NOMO-1 treated with DMSO at 0.1 percent for 48 hours (cell line): Measurements from ENCODE around the gene BMF.
"Not testable (repeated sequence)": the region's sequence is repeated elsewhere in the genome, so short reads cannot be mapped to it uniquely, and the experiment has no call there.

Experiments
- DNase-seq: peaks from one replicate; lab custom pipeline; 2025; ENCODE audit not compliant: unreplicated experiment; lab: John Stamatoyannopoulos, UW

BMF gene

DNA sequence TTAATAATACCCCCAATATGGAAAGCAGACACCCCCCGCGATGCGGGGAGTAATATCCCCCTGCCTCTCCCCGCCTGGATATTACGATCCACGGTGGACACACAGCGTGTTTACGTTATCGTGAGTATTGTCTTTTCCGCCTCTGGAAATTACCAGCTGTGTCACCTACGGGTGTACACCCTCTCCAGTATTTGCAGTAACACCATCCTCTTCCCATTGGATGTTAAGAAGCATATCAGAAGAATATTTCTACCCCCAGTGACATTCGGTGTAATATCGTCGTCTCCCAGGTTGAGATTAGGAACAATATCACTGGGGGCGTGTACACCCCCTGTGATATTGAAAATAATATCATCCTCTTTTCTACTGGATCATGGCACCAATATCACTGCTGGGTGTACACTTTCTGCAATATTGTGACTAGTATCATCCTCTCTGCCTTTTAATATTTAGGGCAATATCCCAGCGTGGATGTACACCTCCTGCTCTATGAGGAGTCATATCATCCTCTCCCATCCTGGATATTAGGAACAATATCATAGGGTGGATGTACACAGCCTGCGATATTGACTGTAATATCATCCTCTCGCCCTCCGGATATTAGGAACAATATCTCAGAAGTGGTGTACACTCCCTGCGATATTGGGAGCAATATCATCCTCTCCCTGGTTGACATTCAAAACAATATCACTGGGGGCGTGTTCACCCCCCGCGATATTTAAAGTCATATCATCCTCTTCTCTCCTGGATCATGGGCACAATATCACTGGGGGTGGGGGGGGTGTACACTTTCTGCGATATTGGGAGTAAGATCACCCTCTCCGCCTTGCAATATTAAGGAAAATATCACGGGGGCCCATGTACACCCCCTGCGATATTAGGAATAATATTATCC is 20.3 kb upstream of the BMF start:
- peak; percentile 32 for DNase-seq

DNA sequence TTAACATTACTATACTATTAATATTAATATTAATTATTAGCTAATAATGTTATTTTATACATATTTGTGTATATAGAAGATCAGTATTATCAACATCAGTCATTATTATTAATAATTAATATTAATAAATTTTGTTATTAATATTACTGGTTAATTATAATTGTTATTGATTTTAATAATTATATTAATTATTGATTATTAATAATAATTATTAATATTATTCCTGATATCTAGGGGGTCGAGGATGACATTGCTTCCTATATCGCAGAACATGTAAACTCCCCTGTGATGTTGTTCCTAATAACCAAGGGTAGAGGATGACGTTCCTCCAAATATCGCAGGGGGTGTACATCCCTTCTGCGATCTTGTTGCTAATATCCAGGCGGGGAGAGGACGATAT is 17.3 kb upstream of the BMF start:
- no peak for DNase-seq

DNA sequence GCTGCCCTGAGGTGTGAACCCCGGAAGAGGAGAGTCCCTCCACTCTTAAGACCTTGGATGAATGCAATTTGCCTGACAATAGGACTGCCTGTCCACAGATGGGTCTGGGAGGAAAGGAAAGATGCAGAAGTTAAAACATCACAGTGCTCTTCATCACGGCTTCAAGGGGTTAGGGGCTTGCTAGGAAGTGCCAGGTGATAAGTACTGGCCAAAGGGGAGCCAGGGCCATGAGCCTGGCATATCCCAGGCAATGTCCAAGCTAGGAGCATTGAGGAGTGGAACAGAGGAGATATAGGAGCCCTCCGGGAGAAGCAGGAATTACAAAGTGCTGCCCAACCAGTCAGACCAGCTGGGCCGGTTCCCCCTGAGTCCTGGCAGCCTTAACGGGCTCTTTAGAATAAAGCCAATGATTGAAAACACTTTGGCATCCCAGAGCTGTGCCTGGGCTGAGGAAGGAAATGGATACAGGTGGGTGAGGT is 16.2 kb upstream of the BMF start:
- DNase-seq = not testable (repeated sequence)

DNA sequence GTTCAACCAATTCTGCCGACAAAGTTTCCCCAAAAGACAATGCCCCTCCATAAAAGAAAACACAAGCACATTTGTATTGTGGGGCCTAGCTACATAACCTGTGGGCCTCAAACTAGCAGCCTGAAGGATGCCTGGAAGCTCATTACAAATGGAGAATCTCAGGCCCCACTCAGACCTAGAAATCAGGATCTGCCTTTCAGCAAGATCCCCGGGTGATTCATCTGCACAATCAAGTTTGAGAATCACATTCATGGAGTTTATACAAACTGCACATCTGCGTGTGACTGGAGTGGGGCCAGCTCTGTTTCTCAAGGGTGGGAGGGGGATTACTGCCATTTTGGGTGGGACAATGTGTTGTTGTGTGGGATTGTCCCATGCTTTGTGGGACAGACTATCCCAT is 15.7 kb upstream of the BMF start:
- not testable (repeated sequence) for DNase-seq

DNA sequence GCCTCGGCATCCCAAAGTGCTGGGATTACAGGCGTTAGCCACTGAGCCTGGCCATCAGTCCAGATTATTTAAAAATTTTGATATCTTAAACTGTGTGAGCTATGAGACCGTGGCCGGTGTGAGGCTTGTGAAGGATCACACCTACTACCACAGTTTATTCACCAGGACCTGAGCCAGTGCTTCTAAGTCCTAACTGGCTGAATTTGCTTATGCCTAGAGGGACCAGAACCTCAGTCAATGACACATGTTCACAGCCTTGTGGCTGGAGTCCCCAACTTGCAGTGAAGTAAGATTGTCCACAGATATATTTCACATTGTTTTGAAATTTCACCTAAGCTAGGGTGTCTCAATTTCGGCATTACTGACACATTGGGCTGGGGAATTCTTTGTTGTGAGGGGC is 15.2 kb upstream of the BMF start:
- not testable (repeated sequence) for DNase-seq

DNA sequence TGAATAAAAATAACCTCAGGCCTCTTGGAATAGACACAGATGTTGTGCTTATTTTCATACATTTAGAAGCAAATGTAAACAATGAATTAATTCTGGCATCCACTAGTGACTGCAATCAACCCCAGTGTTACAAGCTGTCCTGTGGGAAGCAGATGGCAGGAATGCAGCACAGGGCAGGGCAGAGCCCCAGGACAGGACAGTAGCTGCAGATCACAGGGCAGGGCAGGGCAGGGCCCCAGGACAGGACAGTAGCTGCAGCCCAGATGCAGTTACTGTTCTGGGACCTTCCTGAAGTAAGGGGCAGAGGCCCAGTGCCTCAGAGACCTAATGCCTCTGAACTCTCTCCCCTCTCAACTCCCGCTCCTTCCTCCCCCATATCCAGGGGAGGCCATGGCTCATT is 14.3 kb upstream of the BMF start:
- DNase-seq = not testable (repeated sequence)

DNA sequence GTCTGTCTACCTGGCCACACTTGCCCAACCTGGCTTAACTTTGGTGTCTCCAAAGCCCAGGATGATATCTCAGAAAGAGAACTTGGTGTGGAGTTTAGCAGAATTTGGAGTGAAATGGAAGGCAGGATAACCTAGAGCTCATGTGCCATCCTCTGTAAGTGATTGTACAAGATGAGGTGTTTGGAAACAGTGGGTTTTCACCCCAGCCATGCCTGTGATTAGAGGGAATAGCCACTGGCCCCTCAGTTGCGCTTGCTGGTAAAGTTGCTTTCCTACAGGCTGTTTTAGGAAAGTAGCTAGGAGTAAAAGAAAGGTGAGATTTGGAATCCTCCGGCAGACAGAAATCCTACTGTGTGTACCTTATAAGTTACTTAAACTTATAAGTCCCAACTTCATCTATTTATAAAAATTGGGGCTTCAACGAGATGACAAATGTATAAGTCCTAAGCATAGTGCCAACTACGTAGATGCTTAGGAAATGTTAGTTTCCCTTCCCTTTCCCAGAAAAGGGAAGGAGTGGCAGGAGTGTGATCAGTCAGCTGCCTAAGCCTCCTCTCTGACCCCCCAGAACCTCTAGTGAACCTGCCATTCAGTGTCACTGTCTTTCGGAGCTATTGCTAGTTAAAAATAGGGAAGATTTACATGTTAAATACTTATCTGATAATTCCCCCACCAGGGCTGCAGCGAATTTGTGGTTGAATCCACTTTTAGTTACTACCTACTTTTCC is 13.4 kb upstream of the BMF start:
- no peak for DNase-seq

DNA sequence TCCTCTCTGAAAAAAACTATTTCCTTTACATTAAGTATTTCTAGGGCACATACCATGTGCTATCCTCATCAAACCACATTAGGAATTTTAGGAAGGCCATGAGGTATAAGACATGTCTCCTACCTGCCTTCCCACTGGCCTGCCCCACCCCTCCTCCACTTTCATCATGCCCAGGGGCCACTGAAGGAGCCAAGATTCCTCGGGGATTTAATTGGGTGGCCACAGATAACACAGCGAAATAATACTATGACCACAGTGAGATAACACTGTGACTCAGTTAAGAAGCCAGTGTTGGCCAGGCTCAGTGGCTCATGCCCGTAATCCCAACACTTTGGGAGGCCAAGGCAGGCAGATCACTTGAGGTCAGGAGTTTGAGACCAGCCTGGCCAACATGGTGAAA is 9.8 kb upstream of the BMF start:
- no peak for DNase-seq

DNA sequence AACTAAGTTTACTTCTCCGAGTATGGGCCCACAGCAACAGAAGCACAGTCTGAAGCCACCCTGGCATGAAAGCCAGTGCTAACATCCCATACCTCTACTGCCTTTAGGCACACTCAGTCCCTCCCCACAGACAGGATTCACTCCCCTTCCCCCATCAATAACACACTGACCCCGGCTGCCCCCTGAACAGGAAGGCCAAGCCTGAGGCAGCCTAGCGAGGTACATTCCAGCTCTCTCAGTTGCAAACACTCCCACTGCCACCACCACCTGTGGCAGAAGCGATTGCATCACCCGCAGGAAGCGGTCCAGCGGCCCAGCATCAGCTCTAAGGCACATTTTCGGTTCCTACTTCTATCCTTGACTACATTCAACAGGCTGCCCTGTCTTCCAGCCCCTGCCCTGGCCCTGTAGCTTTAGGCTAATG is 7.0 kb upstream of the BMF start:
- DNase-seq = peak; percentile 90

DNA sequence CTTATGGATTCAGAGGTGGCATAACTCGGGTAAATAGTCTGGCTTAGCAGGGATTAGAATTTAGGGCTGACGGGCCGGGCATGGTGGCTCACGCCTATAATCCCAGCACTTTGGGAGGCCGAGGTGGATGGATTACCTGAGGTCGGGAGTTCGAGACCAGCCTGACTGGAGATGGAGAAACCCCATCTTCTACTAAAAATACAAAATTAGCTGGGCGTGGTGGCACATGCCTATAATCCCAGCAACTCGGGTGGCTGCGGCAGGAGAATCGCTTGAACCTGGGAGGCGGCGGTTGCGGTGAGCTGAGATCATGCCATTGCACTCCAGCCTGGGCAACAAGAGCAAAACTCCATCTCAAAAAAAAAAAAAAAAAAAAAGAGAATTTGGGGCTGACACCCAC is 6.4 kb upstream of the BMF start:
- DNase-seq = not testable (repeated sequence)

DNA sequence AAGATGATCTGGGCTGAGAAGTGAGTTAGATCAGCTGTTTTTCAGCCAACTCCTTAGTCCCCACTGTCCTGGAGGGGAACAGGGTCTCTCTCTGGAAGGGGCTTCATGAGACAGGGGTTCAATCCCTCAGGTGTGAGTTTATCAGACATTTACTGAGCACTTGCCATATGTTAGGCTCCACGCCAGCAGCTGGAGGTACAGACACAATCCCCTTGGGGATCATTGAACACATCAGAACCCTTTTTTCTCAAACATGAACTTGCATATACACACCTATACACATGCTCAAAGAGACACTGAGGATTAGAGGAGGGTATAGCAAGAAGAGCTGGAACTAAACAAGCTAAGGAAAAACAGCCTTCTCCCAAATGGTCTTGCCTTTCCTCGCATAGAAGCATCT is 5.5 kb upstream of the BMF start:
- no peak for DNase-seq

DNA sequence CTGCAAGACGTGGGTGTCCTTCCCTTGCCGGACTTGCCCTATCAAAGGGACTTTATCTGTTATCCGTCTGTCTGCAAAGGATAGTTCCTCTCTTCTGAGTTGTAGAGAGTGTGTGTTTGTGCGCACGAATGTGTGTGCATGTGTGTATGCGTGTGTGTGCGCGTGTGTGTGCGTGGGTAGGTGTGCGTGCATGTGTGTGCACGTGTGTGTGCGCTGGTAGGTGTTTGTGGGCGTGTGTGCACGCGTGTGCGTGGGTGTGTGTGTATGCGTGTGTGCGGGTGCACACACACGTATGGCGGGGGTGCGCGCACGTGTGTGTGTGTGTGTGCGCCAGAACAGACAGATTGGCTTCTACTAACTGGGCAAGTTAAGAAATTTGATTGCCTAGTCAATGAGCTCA is 4.1 kb upstream of the BMF start:
- DNase-seq = no peak

DNA sequence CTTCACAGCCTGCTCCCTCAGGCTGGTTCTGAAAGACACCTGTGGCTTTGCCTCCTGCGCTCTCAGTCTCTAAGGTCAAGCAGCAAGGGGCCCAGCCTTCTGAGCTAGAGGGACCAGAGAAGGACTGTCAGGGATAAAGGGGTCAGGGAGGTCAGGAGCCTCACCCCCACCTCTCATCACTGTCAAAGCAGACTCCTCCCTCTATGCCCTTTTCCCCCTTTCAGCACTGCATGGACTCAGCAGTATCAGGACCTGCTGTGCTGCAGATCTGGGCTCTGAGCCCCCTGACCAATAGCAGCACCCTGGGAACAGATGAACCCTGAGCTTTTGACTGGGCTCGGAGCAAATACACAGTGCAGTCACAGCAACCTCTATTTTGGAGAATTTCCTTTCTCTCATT is 3.2 kb upstream of the BMF start:
- DNase-seq = no peak

DNA sequence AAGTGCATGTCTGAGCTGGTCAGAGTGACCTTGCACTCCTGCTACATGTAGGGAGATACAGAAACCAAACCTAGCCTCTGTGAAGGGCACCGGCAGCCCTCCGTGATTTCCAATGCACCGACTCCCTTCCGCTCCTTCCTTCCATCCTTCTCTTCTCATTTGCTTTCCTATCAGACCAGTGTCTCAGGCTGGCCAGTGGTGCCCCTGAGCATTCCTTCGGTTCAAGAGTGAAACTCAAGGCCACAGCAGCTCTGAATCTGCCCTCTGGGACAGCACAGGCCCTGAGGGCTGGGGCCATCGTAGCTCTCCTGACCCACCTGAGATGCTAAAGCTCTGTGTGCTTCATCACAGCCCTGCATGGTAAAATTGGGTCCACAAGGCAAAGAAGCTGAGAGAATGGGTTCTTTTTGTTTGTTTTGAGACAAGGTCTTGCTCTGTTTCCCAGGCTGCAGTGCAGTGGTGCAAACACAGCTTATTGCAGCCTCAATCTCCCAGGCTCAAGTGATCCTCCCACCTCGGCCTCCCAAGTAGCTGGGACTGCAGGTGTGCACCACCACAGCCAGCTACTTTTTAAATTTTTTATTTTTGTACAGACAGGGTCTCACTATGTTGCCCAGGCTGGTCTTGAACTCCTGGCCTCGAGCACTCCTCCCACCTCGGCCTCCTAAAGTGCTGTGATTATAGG is 2.3 kb upstream of the BMF start:
- no peak for DNase-seq

DNA sequence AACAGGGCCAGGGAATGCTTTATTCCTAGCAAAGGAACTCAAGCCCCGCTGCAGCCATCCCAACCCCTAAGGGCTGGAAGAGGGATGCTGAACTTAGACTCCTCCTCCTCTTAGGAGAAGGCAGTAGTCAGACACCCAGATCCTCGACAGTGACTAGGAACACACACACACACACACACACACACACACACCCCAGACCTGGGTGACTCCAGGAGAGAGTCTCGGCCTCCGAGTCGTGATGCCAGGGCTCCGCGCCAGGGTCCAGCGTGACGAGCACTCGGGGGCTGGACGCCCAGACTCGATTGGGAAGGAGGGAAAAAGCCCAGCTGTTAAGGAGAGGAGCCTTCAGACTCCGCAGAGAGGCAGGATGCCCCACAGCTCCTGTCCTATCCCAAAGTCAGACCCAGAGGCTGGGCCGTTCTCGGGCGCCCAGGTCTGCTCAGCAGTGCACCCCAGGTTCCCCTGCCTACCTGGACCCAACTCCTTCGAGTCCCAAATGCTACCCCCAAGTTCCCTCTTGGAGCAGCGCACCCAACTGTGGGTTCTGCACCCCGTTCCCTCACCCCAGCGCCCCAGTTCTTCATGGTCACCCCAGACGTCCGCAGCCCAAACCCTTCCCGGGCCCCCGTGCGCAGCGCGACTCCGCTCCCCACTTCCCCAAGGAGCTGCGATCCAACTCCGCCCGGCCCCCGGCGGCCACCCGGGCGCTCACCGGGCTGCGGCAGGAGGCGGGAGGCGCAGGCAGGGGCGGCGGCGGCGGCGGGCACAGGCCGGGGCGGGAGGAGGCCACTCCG is 421 bp downstream of the BMF start:
- DNase-seq = no peak

DNA sequence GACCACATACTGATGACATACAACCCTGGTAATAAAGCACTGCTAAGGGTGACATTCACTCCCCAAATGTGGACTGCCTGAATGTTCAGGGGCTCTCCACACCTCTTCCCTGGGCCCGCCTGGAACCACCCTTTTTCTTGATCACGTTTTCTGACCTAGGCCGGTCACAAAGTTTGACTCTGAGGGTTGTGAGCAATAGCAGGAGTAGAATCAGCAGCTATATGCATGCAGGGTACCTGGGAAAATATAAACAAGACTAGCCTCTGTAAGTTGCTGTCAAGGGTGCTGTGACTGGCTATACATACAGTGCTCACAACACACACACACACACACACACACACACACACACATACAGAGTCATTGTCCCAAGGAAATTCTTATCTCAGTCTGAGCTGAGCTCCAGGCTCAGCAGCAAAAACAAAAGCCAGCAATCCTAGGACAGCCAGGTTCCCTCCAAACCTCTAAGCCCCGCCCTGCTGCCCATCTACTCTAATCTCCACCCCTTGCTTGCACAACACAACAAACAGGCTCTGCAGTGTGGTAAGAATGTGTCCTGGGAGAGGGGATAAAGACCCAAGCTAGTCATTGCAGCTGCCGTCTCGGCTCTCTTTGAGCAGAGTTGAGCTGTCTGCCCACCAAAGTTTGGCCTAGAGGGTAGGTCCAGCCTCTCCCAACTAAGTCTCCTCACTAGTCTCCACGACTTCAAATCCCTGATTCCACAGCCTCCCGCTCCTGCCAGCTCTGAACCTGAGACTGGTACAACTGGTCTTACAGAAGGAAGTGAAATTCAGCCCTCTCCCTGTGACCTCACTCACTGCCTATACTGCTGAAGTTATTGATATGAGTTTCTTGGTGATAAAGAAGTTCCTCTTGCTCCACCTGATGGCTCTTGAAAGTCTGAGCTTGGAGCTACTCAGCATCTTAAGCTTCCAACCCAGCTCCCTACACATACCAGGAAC is 2.2 kb downstream of the BMF start:
- peak; percentile 96 for DNase-seq

DNA sequence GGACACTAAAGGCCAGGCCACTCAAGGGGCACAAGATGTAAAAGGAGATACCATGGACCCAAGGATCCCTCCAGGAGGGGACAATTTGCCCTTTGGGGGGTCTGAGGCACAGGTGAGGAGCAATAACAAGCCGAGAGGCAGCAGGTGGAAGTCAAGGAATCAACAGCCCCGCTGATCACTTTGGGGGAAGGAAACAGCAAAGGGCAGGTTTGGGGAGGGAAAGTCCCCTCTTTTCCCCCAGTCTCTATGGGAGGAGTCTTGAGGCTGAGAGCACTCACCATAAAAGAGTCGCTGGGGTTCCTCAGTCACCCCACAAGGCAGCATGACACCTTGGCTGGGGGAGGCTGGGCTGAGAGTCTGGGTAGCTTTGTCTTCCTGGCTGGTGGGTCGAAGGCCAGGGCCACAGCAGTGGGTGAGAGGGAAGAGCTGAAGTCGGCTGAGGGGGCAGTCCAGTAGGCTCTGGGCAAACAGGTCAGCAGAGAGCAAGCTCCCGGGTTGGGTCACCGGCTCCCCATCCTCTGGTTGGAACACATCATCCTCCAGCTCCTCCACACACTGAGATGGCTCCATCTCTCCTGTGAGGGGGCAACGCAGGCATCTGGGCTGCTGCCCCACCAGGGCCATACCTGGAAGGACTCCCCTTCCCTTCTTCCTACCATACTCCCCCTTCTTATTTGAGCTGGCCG is 3.0 kb downstream of the BMF start:
- DNase-seq = no peak

DNA sequence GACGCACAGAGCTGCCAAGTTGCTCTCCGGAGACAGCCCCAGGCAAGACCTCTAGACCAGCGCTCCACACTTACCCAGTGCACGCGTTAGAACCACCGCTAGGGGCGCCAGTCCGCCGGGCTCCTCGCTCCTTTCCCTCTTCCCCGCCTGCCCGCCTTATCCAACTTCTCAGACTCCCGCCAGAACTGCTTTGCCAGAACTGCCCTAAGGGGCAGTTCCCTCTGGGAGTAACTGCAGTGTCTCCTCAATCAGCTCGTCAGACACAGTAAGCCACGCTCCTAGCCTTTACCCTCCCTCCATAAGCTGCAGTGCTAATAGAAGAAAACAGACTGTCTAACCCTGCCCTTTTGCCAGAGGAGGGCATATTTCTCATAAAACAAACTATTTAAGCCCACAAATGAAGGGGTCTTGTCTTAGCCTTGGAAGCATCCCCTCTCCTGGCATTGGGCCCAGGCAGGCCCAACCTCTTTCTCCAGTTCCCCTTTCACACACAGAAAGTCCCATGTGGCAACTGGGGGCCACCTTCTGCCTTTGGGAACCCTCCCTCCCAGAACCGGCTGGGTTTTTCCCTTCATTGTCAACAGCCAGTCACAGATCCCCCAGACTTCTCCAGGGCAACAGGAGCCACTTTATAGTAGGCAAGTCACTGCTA is 3.7 kb downstream of the BMF start:
- DNase-seq = peak; percentile 71
